Activated CD4-positive, alpha-beta T cell treated with anti-CD3 and anti-CD28 coated beads, Interleukin-2, amount 10 ng/mL, durations not matched to agents 24 days and 14 days (primary cell): ENCODE measurements around the gene DAGLB. TPM values are rescaled to one million over a fixed set of nuclear protein-coding genes. Genes with fewer than 3 reads are reported as not detected.
A peak's percentile ranks its signal among the peaks of the same experiment; 100 is the strongest.
"Not testable (repeated sequence)": the region's sequence is repeated elsewhere in the genome, so short reads cannot be mapped to it uniquely, and the experiment has no call there.

ENCODE experiments used
- DNase-seq: peaks from one replicate; pipeline ENCODE4 v3.0.0; 2022
- H3K27ac Mint-ChIP-seq: one replicate; pipeline ENCODE4 v1.8.0; 2022; ENCODE audit warnings: mild to moderate bottlenecking, mixed read lengths
- H3K27me3 Mint-ChIP-seq: one replicate; pipeline ENCODE4 v1.8.0; 2022; ENCODE audit warnings: mixed read lengths
- H3K36me3 Mint-ChIP-seq: one replicate; pipeline ENCODE4 v1.8.0; 2022; ENCODE audit warnings: low read depth, mild to moderate bottlenecking, mixed read lengths
- H3K4me1 Mint-ChIP-seq: one replicate; pipeline ENCODE4 v1.8.0; 2021; ENCODE audit warnings: mixed read lengths
- H3K4me3 Mint-ChIP-seq: one replicate; pipeline ENCODE4 v1.8.0; 2022; ENCODE audit warnings: mild to moderate bottlenecking, moderate library complexity, mixed read lengths
- H3K9me3 Mint-ChIP-seq: one replicate; pipeline ENCODE4 v1.8.0; 2021; ENCODE audit warnings: mixed read lengths
- intact Hi-C: fragments of 100-400 bp; cut with micrococcal nuclease; formaldehyde crosslinking; loops from one replicate; pipeline ENCODE4 v1.15.1; 2023
- total RNA-seq: library from RNA; stranded (reverse); gene quantifications from 2 replicates; pipeline ENCODE4 v1.2.3, GENCODE V29; 2022

DAGLB gene
- total RNA-seq, 1 donor from 2014 or later = 26.8 TPM

- Mint-ChIP-seq H3K4me1 (peaks cover 13% of the 10 kb centered on the region), H3K36me3 (peaks cover 13% of the 10 kb centered on the region), H3K4me3 (peak overlapping the region; percentile 32)
- DNase-seq, H3K9me3 Mint-ChIP-seq, intact Hi-C loops, H3K27ac Mint-ChIP-seq, H3K27me3 Mint-ChIP-seq: not testable (repeated sequence)
Observed at GRCh38 chr7:6449884-6450283, 2.1 kb upstream of the DAGLB start.

DNA sequence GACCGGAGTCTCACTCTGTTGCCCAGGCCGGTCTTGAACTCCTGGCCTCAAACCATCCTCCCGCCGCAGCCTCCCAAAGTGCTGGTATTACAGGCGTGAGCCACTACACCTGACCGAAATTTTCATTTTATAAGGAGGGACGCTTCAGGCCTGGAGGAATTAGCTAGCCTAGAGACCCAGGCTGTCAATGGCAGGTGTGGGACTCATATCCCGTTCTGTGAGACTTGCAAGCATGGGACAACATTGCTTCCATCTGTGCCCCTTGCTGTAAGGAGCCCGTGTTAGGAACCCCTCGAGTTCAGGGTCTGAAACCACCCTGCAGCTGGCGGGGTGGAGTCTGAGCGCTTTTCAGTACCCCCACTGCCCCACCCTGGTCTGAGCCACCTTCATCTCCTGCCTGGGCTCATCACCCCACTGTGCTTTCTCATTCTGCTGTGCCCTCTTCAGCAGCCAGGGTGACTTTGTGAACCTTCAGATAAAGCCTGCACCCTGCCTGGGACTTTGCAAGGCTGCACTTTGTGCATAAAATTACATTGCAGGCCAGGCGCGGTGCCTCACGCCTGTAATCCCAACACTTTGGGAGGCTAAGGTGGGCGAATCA is 1.3 kb upstream of the DAGLB start:
- Mint-ChIP-seq H3K36me3 (peaks cover 21% of the 10 kb centered on the region), H3K4me3 (peak overlapping the region; percentile 94), H3K4me1 (peaks cover 13% of the 10 kb centered on the region), H3K27me3 (no peaks in the 10 kb centered on the region), H3K9me3 (no peaks in the 10 kb centered on the region), H3K27ac (peak overlapping the region; percentile 32)
- intact Hi-C loops = no loop called here
- no peak for DNase-seq

GRCh38 chr7:6446838-6447580 is 745 bp downstream of the DAGLB start:
- Mint-ChIP-seq H3K4me3 (peak overlapping the region; percentile 94), H3K36me3 (peaks cover 33% of the 10 kb centered on the region), H3K9me3 (no peaks in the 10 kb centered on the region), H3K27ac (peak overlapping the region; percentile 93), H3K4me1 (peaks cover 21% of the 10 kb centered on the region), H3K27me3 (no peaks in the 10 kb centered on the region)
- intact Hi-C loops = loop anchor here (1.0 kb wide), 1 partner anchor 9 kb away; no protein-coding TSS in a partner anchor
- peak; percentile 81 for DNase-seq

GRCh38 chr7:6444516-6445269 is 3.1 kb downstream of the DAGLB start:
- Mint-ChIP-seq H3K27ac (no peak overlapping the region), H3K9me3 (no peaks in the 10 kb centered on the region), H3K36me3 (peaks cover 43% of the 10 kb centered on the region), H3K4me3 (no peak overlapping the region), H3K4me1 (peaks cover 24% of the 10 kb centered on the region), H3K27me3 (no peaks in the 10 kb centered on the region)
- intact Hi-C loops = no loop called here
- DNase-seq = no peak

- H3K9me3 Mint-ChIP-seq = no peaks in the 10 kb centered on the region
- intact Hi-C loops = no loop called here
- H3K36me3 Mint-ChIP-seq = peaks cover 49% of the 10 kb centered on the region
- no peak overlapping the region for H3K4me3 Mint-ChIP-seq
- no peak overlapping the region for H3K27ac Mint-ChIP-seq
- H3K27me3 Mint-ChIP-seq = no peaks in the 10 kb centered on the region
- no peak for DNase-seq
- H3K4me1 Mint-ChIP-seq = peaks cover 33% of the 10 kb centered on the region
Observed at GRCh38 chr7:6443372-6443941, 4.3 kb downstream of the DAGLB start.

- DNase-seq = no peak
- Mint-ChIP-seq H3K36me3 (peaks cover 45% of the 10 kb centered on the region), H3K27ac (no peak overlapping the region), H3K9me3 (no peaks in the 10 kb centered on the region), H3K4me1 (peaks cover 40% of the 10 kb centered on the region), H3K27me3 (no peaks in the 10 kb centered on the region), H3K4me3 (no peak overlapping the region)
- intact Hi-C loops = no loop called here
Observed at GRCh38 chr7:6442114-6442513, 5.6 kb downstream of the DAGLB start.

GRCh38 chr7:6440381-6440780 is 7.4 kb downstream of the DAGLB start:
- Mint-ChIP-seq H3K4me3 (no peak overlapping the region), H3K9me3 (no peaks in the 10 kb centered on the region), H3K27me3 (no peaks in the 10 kb centered on the region), H3K4me1 (peaks cover 46% of the 10 kb centered on the region), H3K36me3 (peaks cover 43% of the 10 kb centered on the region), H3K27ac (no peak overlapping the region)
- no peak for DNase-seq
- intact Hi-C loops = no loop called here

- peaks cover 41% of the 10 kb centered on the region for H3K4me1 Mint-ChIP-seq
- peaks cover 32% of the 10 kb centered on the region for H3K36me3 Mint-ChIP-seq
- no peaks in the 10 kb centered on the region for H3K27me3 Mint-ChIP-seq
- H3K4me3 Mint-ChIP-seq = peak overlapping the region; percentile 59
- no peak for DNase-seq
- H3K9me3 Mint-ChIP-seq = no peaks in the 10 kb centered on the region
- H3K27ac Mint-ChIP-seq = peak overlapping the region; percentile 56
- intact Hi-C loops = loop anchor here (1.0 kb wide), 1 partner anchor 9 kb away; the partner anchor contains the start of gene DAGLB
Observed at GRCh38 chr7:6438427-6438826, 9.3 kb downstream of the DAGLB start.

GRCh38 chr7:6437251-6437650 is 10.5 kb downstream of the DAGLB start:
- Mint-ChIP-seq H3K27me3 (no peaks in the 10 kb centered on the region), H3K27ac (no peak overlapping the region), H3K9me3 (no peaks in the 10 kb centered on the region), H3K4me1 (peaks cover 37% of the 10 kb centered on the region), H3K36me3 (peaks cover 29% of the 10 kb centered on the region), H3K4me3 (no peak overlapping the region)
- DNase-seq = peak; percentile 65
- intact Hi-C loops = no loop called here

GRCh38 chr7:6436385-6436685 is 11.4 kb downstream of the DAGLB start:
- H3K36me3 Mint-ChIP-seq = peaks cover 26% of the 10 kb centered on the region
- H3K4me3 Mint-ChIP-seq = peak overlapping the region; percentile 81
- H3K9me3 Mint-ChIP-seq = no peaks in the 10 kb centered on the region
- H3K4me1 Mint-ChIP-seq = peaks cover 34% of the 10 kb centered on the region
- intact Hi-C loops = no loop called here
- no peaks in the 10 kb centered on the region for H3K27me3 Mint-ChIP-seq
- H3K27ac Mint-ChIP-seq = peak overlapping the region; percentile 90
- peak; percentile 81 for DNase-seq

- H3K4me1 Mint-ChIP-seq = peaks cover 32% of the 10 kb centered on the region
- H3K27me3 Mint-ChIP-seq = no peaks in the 10 kb centered on the region
- H3K4me3 Mint-ChIP-seq = peak overlapping the region; percentile 81
- DNase-seq = peak; percentile 97
- intact Hi-C loops = no loop called here
- peaks cover 29% of the 10 kb centered on the region for H3K36me3 Mint-ChIP-seq
- no peaks in the 10 kb centered on the region for H3K9me3 Mint-ChIP-seq
- peak overlapping the region; percentile 90 for H3K27ac Mint-ChIP-seq
Observed at GRCh38 chr7:6435486-6436384, 12.0 kb downstream of the DAGLB start.

DNA sequence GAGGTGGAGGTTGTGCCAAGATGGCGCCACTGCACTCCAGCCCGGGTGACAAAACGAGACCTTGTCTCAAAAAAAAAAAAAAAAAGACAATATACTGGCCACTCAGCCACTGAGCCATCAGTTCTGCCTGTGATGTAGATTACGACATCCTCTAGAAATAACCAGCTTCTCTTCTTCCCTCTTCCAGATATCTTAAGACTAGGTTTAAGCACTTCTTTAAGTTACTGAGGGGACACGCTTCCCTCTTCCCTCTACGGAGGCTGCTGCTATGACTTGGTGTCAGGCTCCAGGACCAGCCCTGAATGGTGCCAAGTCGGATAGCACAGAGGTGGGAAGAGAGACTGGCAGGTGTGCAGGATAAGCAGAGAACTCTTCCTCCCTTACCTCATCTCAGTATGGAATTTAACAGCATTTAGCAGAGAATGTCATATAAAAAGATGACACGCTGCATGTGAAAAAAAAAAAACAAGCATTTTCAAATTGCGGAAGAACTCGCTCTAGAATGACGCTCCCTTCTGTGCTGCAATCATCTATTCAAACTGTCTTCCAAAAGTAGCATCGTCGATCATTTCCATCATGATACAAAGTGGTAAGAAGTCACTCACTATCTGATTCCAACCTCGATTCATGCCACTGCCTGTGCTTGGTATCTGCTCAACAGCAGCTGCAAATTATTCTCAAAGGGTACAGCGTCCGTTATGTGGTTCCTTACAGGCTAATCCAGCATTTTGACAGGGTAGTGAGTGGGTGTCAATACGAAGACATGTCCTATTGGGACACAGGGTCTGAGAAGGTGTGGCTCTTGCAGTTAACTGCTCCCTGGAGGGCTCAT is 13.8 kb downstream of the DAGLB start:
- DNase-seq = no peak
- Mint-ChIP-seq H3K27ac (no peak overlapping the region), H3K9me3 (no peaks in the 10 kb centered on the region), H3K36me3 (peaks cover 30% of the 10 kb centered on the region), H3K27me3 (no peaks in the 10 kb centered on the region), H3K4me1 (peaks cover 27% of the 10 kb centered on the region), H3K4me3 (no peak overlapping the region)
- intact Hi-C loops = no loop called here
